Osteocyte (in vitro differentiated cells): ENCODE data around the gene MAP3K2. TPM values are rescaled to one million over a fixed set of nuclear protein-coding genes. Genes with fewer than 3 reads are reported as not detected.
A peak's percentile ranks its signal among the peaks of the same experiment; 100 is the strongest.
"Not testable (repeated sequence)": the region's sequence is repeated elsewhere in the genome, so short reads cannot be mapped to it uniquely, and the experiment has no call there.

Experiments
- DNase-seq: peaks from one replicate; pipeline ENCODE4 v3.0.0; 2021; ENCODE audit warnings: mixed read lengths; ENCODE audit not compliant: unreplicated experiment; ENCODE audit errors: extremely low spot score
- H3K27ac Mint-ChIP-seq: one replicate; pipeline ENCODE4 v1.8.0; 2021; ENCODE audit warnings: mild to moderate bottlenecking, mixed read lengths; ENCODE audit not compliant: unreplicated experiment
- H3K27me3 Mint-ChIP-seq: one replicate; pipeline ENCODE4 v1.8.0; 2021; ENCODE audit warnings: mixed read lengths; ENCODE audit not compliant: unreplicated experiment
- H3K36me3 Mint-ChIP-seq: one replicate; pipeline ENCODE4 v1.8.0; 2021; ENCODE audit warnings: mixed read lengths; ENCODE audit not compliant: unreplicated experiment
- H3K4me1 Mint-ChIP-seq: one replicate; pipeline ENCODE4 v1.8.0; 2021; ENCODE audit warnings: mixed read lengths; ENCODE audit not compliant: unreplicated experiment
- H3K4me3 Mint-ChIP-seq: one replicate; pipeline ENCODE4 v1.8.0; 2021; ENCODE audit warnings: mild to moderate bottlenecking, moderate library complexity, mixed read lengths; ENCODE audit not compliant: unreplicated experiment
- H3K9me3 Mint-ChIP-seq: one replicate; pipeline ENCODE4 v1.8.0; 2021; ENCODE audit warnings: mixed read lengths; ENCODE audit not compliant: unreplicated experiment
- total RNA-seq: library from RNA; stranded (reverse); gene quantifications from 2 replicates; pipeline ENCODE4 v1.2.1, GENCODE V29; 2021
- TF ChIP-seq, protein P1 (sequence below): fragments of 200-600 bp; sonication (generic); IDR thresholded peaks from 2 replicates; pipeline ENCODE4 v1.5.0; 2021; ENCODE audit warnings: antibody characterized with exemption, mild to moderate bottlenecking, moderate library complexity

Gene MAP3K2
- total RNA-seq, 1 donor from 2014 or later: 60.9 TPM

DNA sequence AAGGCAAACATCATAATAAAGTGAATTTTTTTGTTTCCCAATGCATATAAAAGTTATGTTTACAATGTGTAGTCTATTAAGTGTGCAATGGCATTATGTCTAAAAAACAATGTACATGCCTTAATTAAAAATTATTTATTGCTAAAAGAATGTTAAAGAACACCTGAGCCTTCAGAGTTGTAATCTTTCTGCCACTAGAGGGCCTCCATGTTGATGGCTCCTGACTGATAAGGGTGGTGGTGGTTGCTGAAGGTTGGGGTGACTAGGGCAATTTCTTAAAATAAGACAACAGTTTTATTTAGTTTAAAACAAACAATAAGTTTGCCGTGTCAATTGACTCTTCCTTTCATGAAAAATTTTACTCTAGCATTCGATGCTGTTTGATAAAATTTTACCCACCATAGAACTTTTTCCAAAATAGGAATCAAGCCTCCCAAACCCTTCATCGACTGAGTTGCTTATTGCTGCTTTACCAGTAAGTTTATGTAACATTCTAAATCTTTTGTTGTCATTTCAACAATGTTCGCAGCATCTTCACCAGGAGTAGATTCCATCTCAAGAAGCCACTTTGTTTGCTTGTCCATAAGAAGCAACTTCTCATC, 32.3 kb downstream of the MAP3K2 start:
- TF ChIP-seq, protein P1, sequence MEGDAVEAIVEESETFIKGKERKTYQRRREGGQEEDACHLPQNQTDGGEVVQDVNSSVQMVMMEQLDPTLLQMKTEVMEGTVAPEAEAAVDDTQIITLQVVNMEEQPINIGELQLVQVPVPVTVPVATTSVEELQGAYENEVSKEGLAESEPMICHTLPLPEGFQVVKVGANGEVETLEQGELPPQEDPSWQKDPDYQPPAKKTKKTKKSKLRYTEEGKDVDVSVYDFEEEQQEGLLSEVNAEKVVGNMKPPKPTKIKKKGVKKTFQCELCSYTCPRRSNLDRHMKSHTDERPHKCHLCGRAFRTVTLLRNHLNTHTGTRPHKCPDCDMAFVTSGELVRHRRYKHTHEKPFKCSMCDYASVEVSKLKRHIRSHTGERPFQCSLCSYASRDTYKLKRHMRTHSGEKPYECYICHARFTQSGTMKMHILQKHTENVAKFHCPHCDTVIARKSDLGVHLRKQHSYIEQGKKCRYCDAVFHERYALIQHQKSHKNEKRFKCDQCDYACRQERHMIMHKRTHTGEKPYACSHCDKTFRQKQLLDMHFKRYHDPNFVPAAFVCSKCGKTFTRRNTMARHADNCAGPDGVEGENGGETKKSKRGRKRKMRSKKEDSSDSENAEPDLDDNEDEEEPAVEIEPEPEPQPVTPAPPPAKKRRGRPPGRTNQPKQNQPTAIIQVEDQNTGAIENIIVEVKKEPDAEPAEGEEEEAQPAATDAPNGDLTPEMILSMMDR: peak; percentile 50
- Mint-ChIP-seq H3K4me1 (peaks cover 26% of the 10 kb centered on the region), H3K4me3 (no peak overlapping the region), H3K36me3 (peaks cover 7% of the 10 kb centered on the region), H3K27ac (no peak overlapping the region), H3K9me3 (peaks cover 5% of the 10 kb centered on the region), H3K27me3 (no peaks in the 10 kb centered on the region)
- DNase-seq: no peak

DNA sequence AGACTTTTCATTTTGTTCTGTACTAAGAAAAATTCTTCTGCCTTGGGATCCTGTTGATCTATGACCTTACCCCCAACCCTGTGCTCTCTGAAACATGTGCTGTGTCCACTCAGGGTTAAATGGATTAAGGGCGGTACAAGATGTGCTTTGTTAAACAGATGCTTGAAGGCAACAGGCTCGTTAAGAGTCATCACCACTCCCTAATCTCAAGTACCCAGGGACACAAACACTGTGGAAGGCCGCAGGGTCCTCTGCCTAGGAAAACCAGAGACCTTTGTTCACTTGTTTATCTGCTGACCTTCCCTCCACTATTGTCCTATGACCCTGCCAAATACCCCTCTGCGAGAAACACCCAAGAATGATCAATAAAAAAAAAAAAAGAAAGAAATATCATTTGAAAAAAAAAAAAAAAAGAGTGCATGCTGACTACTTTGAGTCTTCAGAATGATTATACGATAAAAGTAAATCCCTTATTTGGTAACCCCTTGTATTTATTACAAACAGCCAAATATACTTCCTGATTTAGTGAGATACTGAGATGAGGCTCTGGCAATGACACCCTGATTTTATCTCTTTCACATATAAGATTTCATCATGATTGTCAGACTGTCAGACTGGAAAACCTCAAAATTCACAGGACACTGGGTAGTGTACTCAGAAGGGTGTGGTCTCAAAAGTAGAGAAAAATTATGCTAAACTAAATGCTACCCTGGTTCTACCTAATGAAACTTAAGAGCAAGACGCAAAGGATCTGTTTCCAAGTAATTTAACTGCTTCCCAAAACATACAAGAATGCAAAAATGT, 33.7 kb downstream of the MAP3K2 start:
- not testable (repeated sequence) for DNase-seq, H3K27ac Mint-ChIP-seq

DNA sequence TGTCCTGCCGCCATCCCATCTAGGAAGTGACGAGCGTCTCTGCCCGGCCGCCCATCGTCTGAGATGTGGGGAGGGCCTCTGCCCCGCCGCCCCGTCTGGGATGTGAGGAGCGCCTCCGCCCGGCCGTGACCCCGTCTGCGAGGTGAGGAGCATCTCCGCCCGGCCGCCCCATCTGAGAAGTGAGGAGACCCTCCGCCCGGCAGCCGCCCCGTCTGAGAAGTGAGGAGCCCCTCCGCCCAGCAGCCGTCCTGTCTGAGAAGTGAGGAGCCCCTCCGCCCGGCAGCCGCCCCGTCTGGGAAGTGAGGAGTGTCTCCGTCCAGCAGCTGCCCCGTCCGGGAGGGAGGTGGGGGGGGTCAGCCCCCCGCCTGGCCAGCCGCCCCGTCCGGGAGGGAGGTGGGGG, 34.6 kb downstream of the MAP3K2 start:
- not testable (repeated sequence) for DNase-seq, H3K27ac Mint-ChIP-seq, H3K27me3 Mint-ChIP-seq, H3K36me3 Mint-ChIP-seq, H3K4me3 Mint-ChIP-seq, H3K9me3 Mint-ChIP-seq
- peaks cover 27% of the 10 kb centered on the region for H3K4me1 Mint-ChIP-seq

More for the DNA sequence above, 33.7 kb downstream of the MAP3K2 start:
- peaks cover 25% of the 10 kb centered on the region for H3K4me1 Mint-ChIP-seq
- H3K27me3 Mint-ChIP-seq, H3K4me3 Mint-ChIP-seq, H3K9me3 Mint-ChIP-seq, H3K36me3 Mint-ChIP-seq: not testable (repeated sequence)

DNA sequence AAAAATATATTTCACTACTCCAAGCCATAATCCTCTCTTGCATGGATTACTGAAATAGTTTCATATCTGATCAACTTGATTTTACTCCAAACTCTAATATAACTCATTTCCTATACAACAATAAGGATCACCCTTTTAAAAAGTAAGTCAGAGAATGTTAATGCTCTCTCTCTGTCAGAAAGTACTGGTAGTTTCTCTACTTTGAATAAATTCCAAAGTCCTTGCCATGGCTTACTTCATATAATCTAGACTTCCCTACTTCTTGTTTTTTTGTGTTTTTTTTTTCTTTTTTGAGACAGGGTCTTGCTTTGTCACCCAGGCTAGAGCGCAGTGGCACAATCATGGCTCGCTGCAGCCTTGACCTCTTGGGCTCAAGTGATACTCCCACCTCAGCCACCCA, 36.2 kb downstream of the MAP3K2 start:
- DNase-seq: no peak
- Mint-ChIP-seq H3K27ac (no peak overlapping the region), H3K4me3 (no peak overlapping the region), H3K4me1 (peaks cover 29% of the 10 kb centered on the region), H3K27me3 (no peaks in the 10 kb centered on the region), H3K9me3 (peaks cover under 1% of the 10 kb centered on the region), H3K36me3 (peaks cover 3% of the 10 kb centered on the region)
- TF ChIP-seq, protein P1: no peak

DNA sequence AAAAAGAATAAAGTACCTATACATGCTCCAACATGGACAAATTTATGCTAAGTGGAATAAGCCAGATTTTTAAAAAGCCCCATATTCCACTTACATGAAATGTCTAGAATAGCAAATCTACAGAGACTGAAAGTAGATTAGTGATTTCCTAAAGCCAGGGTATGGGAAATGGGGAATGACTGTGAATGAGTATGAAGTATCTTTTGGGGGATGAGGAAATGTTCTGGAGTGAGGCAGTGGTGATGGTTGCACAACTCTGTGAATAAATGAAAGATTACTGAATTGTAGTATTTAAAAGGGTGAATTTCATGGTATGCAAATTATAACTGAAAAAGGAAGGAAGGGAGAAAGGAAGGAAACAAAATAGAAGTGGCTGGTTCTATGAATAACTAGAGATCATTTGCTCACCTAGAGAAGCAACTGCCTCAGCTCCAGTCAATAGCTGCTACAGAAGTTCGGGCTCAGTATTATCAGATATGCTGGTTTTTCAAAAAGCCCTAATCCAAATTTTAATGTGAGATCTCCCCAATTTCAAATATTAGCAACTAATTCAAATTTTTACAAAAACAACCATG, 39.3 kb downstream of the MAP3K2 start:
- Mint-ChIP-seq H3K36me3 (peaks cover 4% of the 10 kb centered on the region), H3K27me3 (no peaks in the 10 kb centered on the region), H3K9me3 (peaks cover 7% of the 10 kb centered on the region), H3K4me1 (peaks cover 28% of the 10 kb centered on the region), H3K4me3 (no peak overlapping the region), H3K27ac (no peak overlapping the region)
- DNase-seq: no peak
- TF ChIP-seq, protein P1: no peak
